Skeletal muscle cell (primary cell): ENCODE data around the gene KRT37.
A peak's percentile ranks its signal among the peaks of the same experiment; 100 is the strongest.
"Not testable (repeated sequence)": the region's sequence is repeated elsewhere in the genome, so short reads cannot be mapped to it uniquely, and the experiment has no call there.

Source experiments
- DNase-seq: peaks from one replicate; pipeline ENCODE4 v3.0.0-alpha.2; 2010; ENCODE audit warnings: low read depth
- H3K4me3 ChIP-seq: 2 replicates; pipeline ENCODE4 v1.5.1; 2011; ENCODE audit warnings: low read depth, mild to moderate bottlenecking, control low read depth, low read length, moderate library complexity

Gene KRT37

DNA sequence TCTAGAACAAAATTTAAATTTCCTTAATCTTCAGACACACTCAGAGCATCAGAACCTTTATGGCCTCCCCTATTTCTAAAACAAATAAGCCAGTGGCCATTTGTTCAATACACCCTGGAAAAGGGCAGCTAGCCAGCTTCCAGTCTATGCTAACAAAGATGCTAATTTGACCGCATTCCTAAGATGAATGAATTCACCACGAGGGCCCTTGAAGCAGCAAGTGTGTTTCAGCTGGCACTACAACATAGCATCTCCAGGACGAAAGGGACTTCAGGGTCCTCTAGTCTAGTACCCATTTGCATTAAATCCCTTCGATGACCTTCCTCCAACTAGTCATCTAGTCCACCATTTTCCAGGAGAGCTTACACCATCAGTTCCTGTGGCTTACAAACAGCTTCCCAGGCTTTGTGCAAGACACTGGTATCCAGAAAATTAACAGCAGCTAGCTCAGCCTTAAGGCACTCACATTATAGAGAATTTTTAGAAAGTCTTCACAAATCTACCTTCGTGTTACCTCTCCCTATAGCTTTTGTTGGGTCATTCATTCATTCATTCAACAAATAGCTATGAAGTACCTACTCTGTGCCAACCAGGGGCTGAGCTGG lies 10.9 kb downstream of the KRT37 start:
- no peak for DNase-seq
- H3K4me3 ChIP-seq: no peak overlapping the region

DNA sequence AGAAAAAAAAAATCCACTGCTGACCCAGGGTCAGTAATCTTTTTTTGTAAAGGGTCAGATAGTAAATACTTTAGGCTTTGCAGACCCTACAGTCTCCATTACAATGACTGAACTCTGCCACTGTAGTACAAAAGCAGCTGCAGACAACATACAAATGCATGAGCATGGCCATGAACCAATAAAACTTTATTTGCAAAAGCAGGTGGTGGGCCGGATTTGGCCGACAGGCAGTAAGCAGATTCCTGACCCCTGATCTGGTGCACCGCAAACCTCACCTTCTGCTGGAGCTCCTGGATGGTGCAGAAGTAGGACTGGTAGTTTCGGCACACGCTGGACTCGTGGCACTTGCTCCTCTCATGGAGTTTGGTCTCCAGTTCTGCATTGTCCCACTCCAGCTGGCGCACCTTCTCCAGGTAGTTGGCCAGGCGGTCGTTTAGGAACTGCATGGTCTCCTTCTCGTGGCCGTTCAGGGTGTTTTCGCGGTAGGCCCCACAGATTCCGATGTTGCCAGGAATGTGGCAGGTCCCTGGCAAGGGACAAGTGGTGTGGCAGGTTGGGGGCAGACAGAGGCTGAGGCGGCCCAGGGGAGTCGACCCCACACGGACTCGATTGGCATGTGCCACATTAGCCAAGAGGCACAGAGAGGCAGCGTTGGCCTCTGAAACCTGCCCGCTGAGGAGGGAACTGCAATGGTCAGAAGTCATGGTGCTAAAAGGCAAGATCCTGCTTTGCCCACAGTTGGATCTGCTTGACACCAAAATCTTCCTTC lies 13.1 kb downstream of the KRT37 start:
- H3K4me3 ChIP-seq: no peak overlapping the region
- DNase-seq: no peak

DNA sequence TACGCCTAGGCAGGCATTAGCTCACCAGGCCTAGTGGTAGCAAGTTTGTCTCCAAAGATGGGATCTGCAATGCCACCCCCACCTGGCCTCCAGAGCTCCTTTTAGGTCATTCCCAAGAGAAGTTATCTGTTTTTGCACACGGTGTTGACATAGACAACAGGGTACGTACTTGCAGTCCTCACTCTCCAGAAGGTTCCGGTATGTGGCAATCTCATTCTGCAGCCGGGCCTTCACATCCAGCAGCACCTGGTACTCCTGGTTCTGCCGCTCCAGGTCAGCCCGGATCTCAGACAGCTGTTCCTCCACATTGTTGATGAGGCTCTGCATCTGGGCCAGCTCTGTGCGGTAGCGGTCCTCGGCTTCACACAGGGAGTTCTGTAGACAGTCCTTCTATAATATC lies 17.2 kb downstream of the KRT37 start:
- no peak for DNase-seq
- H3K4me3 ChIP-seq: no peak overlapping the region

DNA sequence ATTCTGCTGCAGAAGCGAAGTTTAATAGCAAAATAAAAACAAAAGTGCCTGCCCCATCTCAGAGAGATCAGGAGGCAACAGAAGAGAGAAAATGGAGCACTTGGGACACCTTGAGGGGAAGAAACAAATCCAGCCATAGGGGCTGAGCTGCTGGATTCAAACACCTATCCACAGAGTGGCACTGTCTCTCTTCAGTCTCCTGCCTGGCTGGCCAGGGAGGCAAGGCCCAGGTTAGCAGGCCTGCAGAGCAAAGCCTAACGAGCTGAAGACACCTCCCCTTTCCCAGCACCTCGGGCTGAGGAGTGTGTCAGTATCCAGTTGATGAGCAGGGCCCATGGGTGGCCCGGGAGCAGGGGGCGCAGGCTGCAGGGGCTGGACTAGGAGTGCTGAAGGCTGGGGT lies 18.2 kb downstream of the KRT37 start:
- no peak overlapping the region for H3K4me3 ChIP-seq

DNA sequence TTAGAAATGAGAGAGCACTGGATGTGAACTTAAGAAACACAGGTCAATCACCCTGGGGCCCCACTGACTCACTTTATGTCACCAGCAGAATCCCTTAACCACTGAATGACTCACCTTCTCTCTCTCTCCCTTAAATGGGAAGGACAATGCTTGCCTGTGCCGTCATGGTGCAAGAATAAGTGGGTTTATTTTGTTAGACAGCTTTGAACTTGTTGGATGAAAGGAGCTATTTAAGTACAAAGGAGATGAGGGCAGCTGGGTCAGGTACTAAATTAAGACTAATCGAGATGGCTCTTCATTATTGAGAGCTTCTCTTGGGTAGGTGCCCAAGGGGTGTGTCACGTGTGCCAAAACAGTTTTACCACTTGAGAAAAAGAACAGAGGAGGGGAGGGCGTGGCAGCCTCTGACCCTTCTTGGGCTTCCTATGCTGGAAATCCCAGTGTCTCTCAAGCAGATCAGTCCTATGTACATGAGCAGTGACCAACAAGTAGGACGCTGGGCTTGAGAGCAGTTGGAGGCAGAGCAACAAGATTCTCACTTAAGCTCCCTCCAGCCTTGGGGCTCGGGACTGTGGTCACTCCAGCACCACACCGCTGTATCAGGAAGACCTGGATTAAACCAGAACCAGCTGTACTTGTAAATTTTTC lies 20.2 kb downstream of the KRT37 start:
- no peak overlapping the region for H3K4me3 ChIP-seq
- DNase-seq: peak; percentile 88

More for the DNA sequence above, 18.2 kb downstream of the KRT37 start:
- no peak for DNase-seq

DNA sequence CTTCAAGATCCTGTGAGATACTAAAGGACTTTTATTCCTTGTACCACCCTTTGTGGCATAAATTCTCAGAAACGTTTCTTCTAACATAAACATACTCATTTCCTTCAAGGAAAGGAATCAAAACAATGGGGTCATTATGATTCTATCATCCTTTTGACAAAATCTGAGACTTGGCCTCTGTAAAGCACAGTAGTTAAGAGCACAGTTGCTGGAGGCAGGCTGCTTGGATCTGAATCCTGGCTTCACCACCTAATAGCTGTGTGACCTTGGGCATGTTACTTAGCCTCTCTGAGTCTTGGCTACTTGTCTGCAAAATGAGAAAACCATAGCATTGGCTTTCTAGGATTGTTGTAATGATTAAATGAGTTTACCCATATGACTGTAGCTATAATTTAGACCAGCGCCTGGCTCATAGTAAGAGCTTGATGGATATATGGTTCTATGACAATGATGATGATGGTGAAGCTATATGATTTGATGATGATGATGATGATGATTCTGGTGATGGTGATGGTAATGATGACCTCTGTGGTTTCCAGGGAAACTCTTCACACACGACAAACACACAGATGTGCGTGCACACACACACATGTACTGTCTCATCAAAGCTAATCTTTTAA lies 20.9 kb downstream of the KRT37 start:
- DNase-seq: no peak
- H3K4me3 ChIP-seq: no peak overlapping the region

DNA sequence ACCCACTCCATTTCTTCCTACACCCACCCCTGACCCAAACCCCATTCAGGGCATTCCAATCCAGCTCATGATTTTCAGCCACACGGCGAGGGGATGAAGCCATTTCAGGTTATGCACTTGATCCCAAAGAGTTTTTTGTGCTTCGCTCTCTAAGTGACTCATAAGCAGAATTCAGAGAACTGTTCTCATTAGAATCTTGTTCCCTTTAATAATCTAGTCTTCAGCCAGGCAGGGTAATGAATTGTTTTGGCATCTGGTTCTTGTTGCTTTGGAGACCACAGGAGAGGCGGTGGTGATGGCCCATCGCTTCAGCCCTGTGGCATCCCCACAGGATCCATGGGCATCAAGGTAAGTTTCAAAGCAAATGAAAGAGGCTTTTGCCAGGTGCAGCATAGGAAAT lies 22.2 kb downstream of the KRT37 start:
- no peak overlapping the region for H3K4me3 ChIP-seq
- no peak for DNase-seq

DNA sequence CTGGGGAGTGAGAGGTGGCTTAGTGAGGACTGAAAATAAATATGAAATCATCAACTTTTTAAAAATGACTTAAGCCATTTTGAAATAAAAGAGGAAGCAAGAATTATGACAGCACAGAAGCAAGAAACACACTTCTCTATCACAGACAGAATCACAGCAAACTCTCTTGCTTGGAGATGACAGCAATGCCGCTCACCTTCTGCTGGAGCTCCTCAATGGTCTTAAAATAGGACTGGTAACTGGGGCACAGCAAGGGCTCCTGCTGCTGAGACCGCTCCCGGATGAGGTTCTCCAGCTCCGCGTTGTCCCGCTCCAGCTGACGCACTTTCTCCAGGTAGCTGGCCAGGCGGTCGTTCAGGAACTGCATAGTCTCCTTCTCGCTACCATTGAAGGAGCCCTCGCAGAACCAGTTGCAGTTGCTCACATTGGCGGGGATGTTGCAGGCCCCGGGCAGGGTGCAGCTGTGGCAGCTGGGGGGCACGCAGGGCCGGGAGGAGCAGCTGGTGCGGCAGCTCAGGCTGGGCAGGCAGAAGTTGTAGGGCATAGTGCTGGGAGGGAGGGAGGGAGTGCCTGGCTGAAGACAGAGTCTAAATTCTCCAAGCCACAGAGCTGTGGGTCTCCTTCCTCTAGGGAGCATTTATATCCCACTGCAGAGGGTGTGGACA lies 27.3 kb downstream of the KRT37 start, which contains the start of gene KRT31:
TSS of gene KRT31 (minus strand) at position 613 of the 665 bp plus-strand sequence. CDS start at position 544, 69 bp downstream.
- no peak within 1 kb of the TSS for H3K4me3 ChIP-seq
- DNase-seq: no peak

DNA sequence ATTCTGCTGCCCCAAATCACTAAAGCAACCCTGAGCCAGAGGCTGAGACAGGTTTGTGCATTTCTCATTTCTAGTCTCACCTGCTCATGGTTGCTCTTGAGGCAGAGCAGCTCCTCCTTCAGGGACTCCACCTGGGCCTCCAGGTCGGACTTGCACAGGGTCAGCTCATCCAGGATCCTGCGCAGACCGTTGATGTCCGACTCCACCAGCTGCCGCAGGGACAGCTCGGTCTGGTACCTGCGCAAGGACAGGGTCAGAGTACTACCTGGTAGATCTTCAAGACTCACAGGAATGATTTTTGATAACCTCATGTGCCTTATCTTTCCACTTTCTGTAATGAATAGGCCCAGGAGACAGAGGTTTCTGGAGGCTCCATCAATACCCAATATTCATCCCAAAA lies 28.0 kb downstream of the KRT37 start:
- no peak for DNase-seq
- no peak overlapping the region for H3K4me3 ChIP-seq

- H3K4me3 ChIP-seq: no peak overlapping the region
- no peak for DNase-seq
Observed at GRCh38 chr17:41395611-41396010, 28.8 kb downstream of the KRT37 start.

DNA sequence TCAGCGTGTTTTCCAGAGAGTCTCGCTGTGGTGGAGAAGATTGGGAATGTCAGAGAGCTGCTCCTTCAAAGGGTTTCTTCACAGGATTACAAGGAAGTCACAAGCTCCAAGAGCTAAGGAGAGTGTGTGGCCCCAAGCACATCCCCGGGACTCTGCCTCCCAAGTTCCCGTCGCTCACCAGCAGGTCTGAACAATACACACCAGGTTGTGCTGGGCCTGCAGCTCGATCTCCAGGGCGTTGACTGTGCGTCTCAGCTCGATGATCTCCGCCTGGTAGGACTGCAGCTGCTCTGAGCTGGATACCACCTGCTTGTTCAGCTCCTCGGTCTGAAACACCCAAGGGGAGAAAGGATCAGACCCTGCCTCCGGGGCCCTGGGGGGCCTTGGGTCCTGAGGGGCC lies 29.3 kb downstream of the KRT37 start:
- H3K4me3 ChIP-seq, DNase-seq: not testable (repeated sequence)

DNA sequence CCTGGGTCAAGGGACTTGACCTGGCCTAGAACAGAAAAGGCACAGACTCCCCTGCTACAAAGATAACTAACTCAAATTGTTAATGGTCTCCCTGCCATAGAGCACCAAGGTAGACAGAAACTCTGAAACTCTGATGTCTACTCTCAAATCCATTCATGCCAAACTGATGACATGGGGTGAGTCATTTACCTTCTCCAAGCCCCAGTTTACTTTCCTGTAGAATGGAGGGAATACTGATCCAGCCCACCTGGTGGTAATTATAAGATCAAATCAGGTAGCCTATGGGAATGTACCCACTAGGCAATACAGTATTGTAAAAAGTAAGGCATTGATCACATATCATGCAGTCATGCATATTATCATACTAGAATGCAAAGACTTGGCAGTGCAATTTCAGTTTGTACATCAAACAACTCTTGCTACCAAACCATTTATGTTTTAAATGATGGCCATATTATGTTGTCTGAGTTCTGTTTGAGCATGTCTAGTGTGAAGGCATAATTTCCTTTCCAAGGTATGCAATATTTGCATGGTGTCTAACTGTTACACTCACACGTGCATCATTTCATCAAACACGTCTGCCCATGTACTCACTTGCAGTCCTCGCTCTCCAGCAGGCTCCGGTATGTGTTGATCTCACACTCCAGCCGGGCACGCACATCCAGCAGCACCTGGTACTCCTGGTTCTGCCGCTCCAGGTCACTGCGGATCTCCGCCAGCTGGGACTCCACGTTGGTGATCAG lies 30.0 kb downstream of the KRT37 start:
- DNase-seq: no peak
- no peak overlapping the region for H3K4me3 ChIP-seq

GRCh38 chr17:41393826-41394225 lies 30.6 kb downstream of the KRT37 start:
- H3K4me3 ChIP-seq: no peak overlapping the region

DNA sequence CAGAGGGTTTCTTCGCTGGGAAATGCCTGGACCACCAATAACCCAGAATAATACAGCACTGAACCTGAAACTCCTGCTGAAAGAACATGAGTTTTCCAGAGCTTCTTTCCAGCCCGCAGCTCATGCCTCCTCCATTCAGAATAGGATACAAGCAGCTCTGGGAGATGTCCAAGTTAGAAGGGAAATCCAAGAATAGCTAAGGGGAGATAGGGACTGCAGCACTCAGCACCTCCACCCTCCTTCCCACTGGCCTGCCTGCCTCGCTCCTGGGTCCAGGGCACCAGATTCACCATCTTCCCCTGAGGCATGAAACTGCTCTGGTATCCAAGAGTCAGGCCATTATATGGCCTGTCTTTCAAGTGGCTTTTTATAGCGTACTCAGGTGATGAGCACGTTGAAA lies 31.1 kb downstream of the KRT37 start:
- DNase-seq: no peak
- H3K4me3 ChIP-seq: no peak overlapping the region

More at GRCh38 chr17:41393826-41394225, 30.6 kb downstream of the KRT37 start:
- DNase-seq: no peak

DNA sequence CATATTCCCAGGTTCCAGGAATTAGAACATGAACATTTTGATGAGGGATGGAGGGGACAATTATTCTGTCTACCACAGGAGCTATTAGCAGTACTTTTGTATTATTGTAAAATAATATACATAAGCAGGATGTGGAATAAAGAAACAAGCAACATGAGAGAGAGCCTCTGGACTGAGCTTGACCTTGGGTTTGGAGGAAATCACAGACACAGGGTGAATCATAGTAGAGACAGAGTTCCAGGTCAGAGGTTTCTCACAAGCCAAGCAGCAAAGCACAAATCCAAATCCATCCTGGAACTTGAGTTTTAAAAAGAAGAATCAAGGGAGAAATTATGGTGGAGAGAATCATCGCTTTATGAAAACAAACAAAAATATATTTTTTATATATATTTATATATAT lies 32.1 kb downstream of the KRT37 start:
- no peak overlapping the region for H3K4me3 ChIP-seq
- no peak for DNase-seq

DNA sequence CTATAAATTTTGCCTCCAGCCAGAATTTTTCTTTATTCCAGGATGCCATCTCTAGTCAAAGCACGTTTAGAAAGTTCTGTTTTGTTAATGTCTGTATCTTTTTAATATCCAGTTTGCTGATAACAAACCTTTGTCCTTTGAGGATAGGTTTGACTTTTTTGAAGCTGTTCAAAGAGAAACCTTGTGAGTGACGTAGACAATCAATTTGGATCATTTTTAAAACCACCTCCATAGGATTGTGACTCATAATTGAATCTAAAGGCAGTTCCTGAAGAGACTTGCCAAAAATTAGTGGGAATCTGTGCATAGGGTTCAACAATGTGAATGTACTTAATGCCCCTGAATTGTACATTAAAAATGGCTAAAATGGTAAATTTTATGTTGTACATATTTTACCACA lies 32.9 kb downstream of the KRT37 start:
- no peak for DNase-seq
- no peak overlapping the region for H3K4me3 ChIP-seq

DNA sequence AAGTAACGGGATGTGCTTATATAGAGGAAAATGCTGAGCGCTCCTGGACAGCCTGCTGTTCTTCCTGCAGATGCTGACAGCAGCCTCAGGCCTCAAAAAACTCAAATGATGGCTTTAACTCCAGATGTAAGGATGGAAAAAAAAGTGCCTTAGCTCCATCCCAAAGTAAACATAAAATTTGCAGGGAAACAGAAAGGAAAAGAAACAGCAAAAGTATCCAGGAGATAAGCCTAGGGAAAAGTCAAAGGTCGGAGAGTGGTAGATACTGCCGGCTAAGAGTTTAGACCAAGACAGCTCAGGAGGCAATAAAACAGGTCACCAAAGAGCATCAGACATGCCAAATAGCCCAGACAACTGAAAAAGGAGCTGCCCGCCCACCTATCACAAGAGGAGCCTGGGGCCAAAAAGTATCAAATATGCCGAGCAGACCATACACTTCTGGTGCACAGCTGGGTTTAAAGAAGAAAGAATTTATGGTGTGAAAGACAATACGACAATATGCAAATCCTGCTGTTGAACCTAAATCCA lies 33.9 kb downstream of the KRT37 start:
- no peak overlapping the region for H3K4me3 ChIP-seq
- DNase-seq: no peak

GRCh38 chr17:41387670-41388069 lies 36.7 kb downstream of the KRT37 start:
- DNase-seq: no peak
- no peak overlapping the region for H3K4me3 ChIP-seq

- H3K4me3 ChIP-seq: no peak overlapping the region
- no peak for DNase-seq
Observed at GRCh38 chr17:41386227-41386626, 38.2 kb downstream of the KRT37 start.
